ENCODE measurements around the gene SQSTM1. TPM values are rescaled to one million over a fixed set of nuclear protein-coding genes. Genes with fewer than 3 reads are reported as not detected.

SQSTM1 gene
- polyA plus RNA-seq, 1 experiment = 366 TPM

- Histone ChIP-seq H3K27ac (ENCODE audit: low read depth, low read length) (no peak overlapping the region), H3K9me3 (ENCODE audit: control insufficient read depth, insufficient read depth, low read length) (no peaks in the 10 kb centered on the region), H3K27me3 (ENCODE audit: control insufficient read depth, insufficient read depth, low read length) (no peaks in the 10 kb centered on the region), H3K4me3 (ENCODE audit: low read depth, low read length) (no peak overlapping the region)
- no peak for DNase-seq (ENCODE audit: low read depth, low spot score)
- POLR2A ChIA-PET = interaction anchor here (0.5 kb wide), 1 partner anchor 8 kb away, joined by 3 read pairs; no protein-coding TSS in a partner anchor
- TF ChIP-seq, protein P1, sequence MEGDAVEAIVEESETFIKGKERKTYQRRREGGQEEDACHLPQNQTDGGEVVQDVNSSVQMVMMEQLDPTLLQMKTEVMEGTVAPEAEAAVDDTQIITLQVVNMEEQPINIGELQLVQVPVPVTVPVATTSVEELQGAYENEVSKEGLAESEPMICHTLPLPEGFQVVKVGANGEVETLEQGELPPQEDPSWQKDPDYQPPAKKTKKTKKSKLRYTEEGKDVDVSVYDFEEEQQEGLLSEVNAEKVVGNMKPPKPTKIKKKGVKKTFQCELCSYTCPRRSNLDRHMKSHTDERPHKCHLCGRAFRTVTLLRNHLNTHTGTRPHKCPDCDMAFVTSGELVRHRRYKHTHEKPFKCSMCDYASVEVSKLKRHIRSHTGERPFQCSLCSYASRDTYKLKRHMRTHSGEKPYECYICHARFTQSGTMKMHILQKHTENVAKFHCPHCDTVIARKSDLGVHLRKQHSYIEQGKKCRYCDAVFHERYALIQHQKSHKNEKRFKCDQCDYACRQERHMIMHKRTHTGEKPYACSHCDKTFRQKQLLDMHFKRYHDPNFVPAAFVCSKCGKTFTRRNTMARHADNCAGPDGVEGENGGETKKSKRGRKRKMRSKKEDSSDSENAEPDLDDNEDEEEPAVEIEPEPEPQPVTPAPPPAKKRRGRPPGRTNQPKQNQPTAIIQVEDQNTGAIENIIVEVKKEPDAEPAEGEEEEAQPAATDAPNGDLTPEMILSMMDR (IDR thresholded peaks at IDR 0.05; ENCODE audit: low read depth, low read length) = no peak
- CTCF ChIA-PET = interaction anchor here (2.5 kb wide), 1 partner anchor 13 kb away, joined by 15 read pairs; no protein-coding TSS in a partner anchor
Observed at GRCh38 chr5:179776411-179776938, 44.2 kb upstream of the SQSTM1 start.

GRCh38 chr5:179777456-179777855 is 43.2 kb upstream of the SQSTM1 start:
- DNase-seq (ENCODE audit: low read depth, low spot score) = no peak
- Histone ChIP-seq H3K9me3 (ENCODE audit: control insufficient read depth, insufficient read depth, low read length) (no peaks in the 10 kb centered on the region), H3K4me3 (ENCODE audit: low read depth, low read length) (no peak overlapping the region), H3K27me3 (ENCODE audit: control insufficient read depth, insufficient read depth, low read length) (no peaks in the 10 kb centered on the region), H3K27ac (ENCODE audit: low read depth, low read length) (no peak overlapping the region)
- ChIA-PET POLR2A (interaction anchor here (0.9 kb wide), 1 partner anchor 17 kb away, joined by 3 read pairs; the partner anchor contains the start of gene LTC4S), CTCF (interaction anchor here (2.5 kb wide), 1 partner anchor 14 kb away, joined by 15 read pairs; no protein-coding TSS in a partner anchor)
- TF ChIP-seq, protein P1 (IDR thresholded peaks at IDR 0.05; ENCODE audit: low read depth, low read length) = no peak

- ChIA-PET POLR2A (interaction anchor here (0.9 kb wide), 1 partner anchor 16 kb away, joined by 3 read pairs; the partner anchor contains the start of gene LTC4S), CTCF (interaction anchor here (2.5 kb wide), 1 partner anchor 14 kb away, joined by 15 read pairs; no protein-coding TSS in a partner anchor)
- TF ChIP-seq, protein P1 (IDR thresholded peaks at IDR 0.05; ENCODE audit: low read depth, low read length) = no peak
- Histone ChIP-seq H3K4me3 (ENCODE audit: low read depth, low read length) (no peak overlapping the region), H3K27ac (ENCODE audit: low read depth, low read length) (no peak overlapping the region), H3K27me3 (ENCODE audit: control insufficient read depth, insufficient read depth, low read length) (no peaks in the 10 kb centered on the region), H3K9me3 (ENCODE audit: control insufficient read depth, insufficient read depth, low read length) (no peaks in the 10 kb centered on the region)
- no peak for DNase-seq (ENCODE audit: low read depth, low spot score)
Observed at GRCh38 chr5:179777909-179778308, 42.8 kb upstream of the SQSTM1 start.

GRCh38 chr5:179778591-179778990 is 42.1 kb upstream of the SQSTM1 start:
- ChIA-PET CTCF (no interaction called here), POLR2A (no interaction called here)
- no peaks in the 10 kb centered on the region for H3K9me3 ChIP-seq (ENCODE audit: control insufficient read depth, insufficient read depth, low read length)
- TF ChIP-seq, protein P1 (IDR thresholded peaks at IDR 0.05; ENCODE audit: low read depth, low read length) = no peak
- H3K27me3 ChIP-seq (ENCODE audit: control insufficient read depth, insufficient read depth, low read length) = no peaks in the 10 kb centered on the region
- no peak overlapping the region for H3K4me3 ChIP-seq (ENCODE audit: low read depth, low read length)
- no peak for DNase-seq (ENCODE audit: low read depth, low spot score)
- no peak overlapping the region for H3K27ac ChIP-seq (ENCODE audit: low read depth, low read length)

- no peak overlapping the region for H3K4me3 ChIP-seq (ENCODE audit: low read depth, low read length)
- H3K27me3 ChIP-seq (ENCODE audit: control insufficient read depth, insufficient read depth, low read length) = no peaks in the 10 kb centered on the region
- no peak overlapping the region for H3K27ac ChIP-seq (ENCODE audit: low read depth, low read length)
- DNase-seq (ENCODE audit: low read depth, low spot score) = no peak
- POLR2A ChIA-PET = interaction anchor here (1.5 kb wide), 1 partner anchor 48 kb away, joined by 5 read pairs; no protein-coding TSS in a partner anchor
- TF ChIP-seq, protein P1 (IDR thresholded peaks at IDR 0.05; ENCODE audit: low read depth, low read length) = no peak
- CTCF ChIA-PET = interaction anchor here (1.1 to 1.2 kb wide), 2 partner anchors 16 to 17 kb away, joined by 3 to 4 read pairs; no protein-coding TSS in a partner anchor
- H3K9me3 ChIP-seq (ENCODE audit: control insufficient read depth, insufficient read depth, low read length) = no peaks in the 10 kb centered on the region
Observed at GRCh38 chr5:179779826-179780225, 40.9 kb upstream of the SQSTM1 start.
